NCI-H774 (cell line): Measurements from ENCODE around the gene RECK.

ENCODE experiments used
- DNase-seq: peaks from one replicate; lab custom pipeline; 2025; lab: John Stamatoyannopoulos, UW

The RECK gene

DNA sequence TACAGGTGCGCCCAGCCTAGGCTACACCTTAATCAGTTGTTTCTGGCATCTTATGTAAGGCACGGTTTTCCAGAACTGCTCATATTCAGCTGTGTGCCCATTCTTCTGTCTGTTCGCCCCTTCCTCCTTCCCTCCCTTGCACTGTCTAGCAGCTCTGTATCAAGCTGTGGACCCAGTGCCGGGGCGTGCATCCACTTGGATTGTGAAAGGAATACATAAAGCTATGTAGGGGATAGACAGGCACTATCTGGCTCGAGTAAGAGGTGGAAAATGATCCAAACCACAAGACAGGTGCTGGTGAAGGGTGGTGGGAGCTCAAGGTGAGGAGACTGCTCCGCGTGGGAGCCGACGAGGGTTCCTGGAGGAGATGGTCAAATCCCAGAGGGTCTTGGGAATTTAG lies 101.8 kb downstream of the RECK start:
- no peak for DNase-seq

DNA sequence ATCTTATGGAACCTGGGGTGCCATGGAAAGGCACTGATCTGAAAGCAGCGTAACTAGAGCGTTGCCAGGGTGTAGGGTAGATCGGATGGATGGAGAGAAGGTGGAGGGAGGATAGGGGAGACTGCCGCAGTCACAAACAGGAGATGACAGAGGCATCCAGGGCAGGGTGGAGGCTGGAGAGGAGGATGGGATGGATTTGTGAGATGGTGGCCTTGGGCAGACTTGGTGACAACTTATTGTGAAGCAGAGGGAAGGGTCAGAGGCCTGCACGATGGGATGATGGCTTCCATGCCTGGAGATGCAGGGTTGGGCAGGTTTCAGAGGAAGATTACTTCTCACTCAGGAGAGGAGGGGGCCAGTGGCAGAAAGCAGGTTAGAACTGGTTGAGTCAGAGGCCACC lies 102.2 kb downstream of the RECK start:
- no peak for DNase-seq

DNA sequence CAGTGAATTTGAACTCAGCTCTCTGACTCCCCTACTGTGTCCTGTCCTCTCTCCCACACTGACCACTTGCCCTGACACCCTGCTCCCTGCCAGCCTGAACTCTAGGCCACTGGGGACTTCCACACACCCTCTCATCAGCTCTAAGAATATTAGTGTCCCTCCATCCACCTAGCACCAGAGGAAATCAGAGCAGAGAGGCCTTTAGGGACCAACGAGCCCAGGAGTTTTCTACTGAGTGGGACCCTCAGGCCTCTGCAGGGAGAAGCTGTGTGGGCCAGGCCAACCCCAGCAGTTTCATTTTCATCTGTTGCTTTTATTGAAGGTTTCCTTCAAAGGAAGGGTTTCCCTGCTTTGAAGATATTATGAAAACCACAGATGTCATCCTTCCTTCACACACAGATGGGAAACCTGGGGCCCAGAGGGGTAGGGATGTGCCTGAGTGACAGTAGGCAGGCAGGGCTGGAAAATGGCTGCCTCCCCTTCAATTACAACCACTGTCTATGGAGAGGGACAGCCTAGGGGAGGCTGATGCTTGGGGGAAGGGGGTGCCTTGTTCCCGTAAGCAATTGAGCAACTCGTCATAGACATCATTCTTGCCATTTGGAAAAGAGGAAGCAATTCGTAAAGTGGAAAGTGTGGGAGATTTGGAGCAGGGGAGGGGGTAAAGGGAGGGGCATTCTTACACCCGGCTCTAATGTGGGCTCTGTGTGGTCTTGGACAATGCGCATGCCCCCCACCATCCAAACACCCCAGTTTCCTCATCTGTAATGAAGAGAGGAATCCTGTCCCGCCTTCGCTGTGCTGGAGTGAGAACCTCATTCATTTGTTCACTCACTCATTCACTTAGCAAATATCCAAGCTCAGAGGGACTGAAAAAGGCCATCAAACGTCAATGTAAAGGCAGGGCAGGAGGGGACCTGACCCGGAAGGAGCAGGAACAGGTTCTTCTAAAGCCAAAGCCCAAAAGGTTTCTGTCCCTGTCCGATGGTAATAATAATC lies 103.7 kb downstream of the RECK start:
- no peak for DNase-seq

DNA sequence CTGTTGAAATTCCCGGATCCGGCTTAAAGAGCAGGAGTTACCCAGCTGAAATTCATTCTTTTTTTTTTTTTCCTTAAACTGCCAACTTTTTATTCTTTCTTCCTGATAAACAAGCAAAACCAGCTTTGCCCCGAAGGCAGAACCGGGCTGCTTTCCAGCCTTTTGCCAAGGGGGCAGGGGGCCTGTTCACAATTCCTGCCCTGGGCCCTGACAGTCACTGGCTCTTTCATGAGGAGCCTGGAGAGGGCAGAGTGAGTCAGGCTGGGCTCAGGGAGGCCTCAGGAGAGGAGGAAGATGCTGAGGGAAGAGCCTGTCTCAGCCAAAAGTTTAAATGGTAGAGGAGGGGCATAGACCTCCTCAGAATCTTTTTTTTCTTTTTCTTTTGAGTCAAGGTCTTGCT lies 104.6 kb downstream of the RECK start:
- DNase-seq = no peak

DNA sequence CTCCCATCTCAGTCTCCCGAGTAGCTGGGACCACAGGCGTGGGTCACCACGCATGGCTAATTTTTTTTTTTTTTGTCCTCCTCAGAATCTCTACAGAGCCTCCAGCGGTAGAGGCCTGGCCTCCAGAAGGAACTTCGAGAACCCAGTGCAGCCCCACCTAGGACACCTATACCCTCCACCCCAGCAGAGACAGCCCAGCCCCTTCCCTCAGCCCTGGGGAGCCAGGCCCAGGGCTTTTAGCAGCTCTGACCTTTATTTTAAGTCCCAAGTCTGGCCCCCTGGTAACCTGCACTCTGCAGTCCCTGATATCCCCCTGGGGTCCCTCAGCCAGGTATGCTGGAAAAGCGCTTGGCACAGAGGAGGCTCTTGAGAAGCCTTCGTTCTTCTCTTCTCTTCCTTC lies 105.0 kb downstream of the RECK start:
- no peak for DNase-seq

DNA sequence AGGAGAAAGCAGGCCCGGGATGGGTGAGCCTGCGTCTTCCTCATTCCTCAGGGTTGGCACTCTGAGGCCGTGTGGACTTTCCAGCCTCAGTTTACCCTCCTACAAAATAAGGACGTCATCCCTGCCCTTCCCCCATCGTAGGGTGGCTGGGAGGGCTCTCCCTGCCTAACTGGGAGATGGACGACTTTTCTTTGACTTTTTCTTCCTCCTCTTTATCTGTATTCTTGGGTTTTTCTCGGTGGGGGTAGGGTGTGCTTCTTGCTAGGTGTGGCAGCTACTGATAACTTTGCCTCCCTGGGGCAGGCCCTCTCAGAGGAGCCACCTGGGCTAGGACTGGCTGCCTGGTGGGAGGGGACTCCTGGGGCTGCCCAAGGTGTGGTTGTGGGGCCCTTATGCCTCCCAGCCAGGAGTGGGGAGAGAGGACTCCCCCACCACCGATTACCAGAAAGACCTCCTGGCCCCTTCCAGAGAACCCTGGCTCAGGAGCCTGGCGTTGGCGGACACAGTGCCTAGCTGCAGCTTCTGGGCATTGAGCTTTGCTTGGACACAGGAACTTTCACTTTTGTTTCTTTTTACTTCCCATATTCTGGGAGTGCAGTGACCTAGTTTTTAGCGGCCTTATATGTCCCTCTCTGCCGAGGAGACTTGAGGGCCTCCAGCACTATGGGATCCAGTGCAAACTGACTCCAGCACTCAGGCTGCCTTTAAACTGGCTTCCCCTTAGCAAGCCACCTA lies 106.0 kb downstream of the RECK start:
- DNase-seq = no peak

DNA sequence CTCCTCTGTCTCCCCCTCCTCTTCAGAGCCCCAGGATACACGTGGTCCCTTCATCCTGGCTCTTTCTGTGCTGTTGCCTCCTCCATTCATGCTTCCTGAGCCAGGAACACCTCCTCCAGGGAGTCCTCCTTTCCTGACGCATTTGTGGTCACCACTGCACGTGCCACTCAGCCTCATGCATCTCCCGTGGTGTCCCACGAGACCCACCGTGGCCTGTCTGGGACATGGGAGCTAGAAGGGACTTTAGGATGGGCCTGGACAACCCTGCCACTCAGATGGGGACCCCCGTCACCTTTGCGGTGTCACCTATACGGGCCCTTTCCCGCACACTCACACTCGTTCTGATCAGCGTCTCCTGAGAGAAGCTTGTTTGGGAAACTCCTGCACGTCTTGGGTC lies 106.5 kb downstream of the RECK start:
- no peak for DNase-seq

DNA sequence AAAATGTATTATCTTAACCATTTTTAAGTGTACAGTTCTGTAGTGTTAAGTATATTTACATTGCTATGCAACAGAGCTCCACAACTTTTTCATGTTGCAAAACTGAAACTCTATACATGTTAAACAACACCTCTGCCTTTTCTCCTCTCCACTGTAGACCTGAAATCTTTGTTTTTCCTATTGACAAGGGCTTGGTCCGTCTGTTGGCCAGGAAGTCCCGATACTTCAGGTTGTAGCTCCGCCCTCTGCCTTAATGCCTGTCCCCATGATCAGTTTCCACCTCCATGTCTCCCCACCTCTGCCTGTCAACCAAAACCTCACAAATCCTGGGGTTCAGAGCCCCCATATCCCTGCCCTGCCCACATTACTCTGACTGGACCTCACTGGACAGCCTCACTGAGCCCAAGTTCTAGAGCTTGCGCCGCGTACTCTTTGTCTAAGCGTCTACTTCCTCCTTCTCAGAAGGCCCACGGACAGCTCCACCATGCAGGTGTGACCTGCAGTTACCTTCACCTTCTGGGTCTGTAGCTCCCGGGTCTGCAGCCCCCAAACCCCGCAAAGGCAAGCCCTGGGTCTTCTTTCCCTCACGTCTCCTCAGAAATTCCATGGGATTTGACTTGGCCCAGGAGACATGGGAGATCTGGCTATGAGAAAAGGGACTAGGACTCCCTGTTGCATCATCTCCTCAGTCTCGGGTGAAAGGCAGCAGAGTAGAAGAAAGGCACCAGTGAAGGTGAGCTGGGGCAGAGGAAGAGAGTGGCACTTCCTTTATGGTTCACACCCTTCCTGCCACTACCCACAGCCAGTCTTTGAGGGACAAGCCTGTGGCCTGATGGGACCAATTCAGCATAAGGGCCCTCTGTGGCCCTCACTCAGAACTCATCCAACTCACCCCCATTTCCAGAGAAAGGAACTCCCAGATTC lies 107.9 kb downstream of the RECK start:
- DNase-seq = no peak

DNA sequence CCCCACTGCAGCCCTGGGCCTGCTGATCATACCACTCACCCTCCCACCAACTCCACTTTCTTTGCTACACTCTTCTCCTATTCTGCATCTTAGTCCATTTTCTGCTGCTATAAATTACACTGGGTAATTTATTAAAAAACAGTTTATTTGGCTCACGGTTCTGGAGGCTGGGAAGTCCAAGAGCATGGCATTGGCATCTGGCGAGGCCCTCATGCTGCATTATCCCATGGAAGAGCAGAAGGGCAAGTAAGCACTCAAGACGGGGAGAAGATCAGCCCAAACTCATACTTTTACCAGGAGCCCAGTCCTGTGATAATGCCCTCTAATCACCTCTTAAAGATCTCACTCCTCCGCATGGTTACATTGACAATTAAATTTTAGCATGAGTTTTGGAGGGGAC lies 109.3 kb downstream of the RECK start:
- no peak for DNase-seq

DNA sequence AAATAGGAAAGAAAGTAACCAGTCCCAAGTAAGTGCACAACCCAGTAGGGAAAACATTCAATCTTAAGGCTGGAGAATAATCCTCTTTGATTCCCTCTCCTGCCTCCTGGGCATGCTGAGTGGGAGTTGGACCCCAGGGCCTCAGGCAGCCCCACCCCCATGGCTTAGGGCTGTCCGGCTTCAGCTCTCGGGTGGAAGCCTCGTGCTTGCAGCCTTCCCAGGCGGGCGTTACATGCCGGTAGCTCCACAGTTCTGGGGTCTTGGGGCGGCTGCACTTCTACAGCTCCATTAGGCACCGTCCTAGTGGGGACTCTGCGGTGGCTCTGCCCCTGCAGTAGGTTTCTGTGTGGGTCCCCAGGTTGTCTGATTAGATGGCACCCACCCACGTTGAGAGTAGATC lies 109.9 kb downstream of the RECK start:
- no peak for DNase-seq

DNA sequence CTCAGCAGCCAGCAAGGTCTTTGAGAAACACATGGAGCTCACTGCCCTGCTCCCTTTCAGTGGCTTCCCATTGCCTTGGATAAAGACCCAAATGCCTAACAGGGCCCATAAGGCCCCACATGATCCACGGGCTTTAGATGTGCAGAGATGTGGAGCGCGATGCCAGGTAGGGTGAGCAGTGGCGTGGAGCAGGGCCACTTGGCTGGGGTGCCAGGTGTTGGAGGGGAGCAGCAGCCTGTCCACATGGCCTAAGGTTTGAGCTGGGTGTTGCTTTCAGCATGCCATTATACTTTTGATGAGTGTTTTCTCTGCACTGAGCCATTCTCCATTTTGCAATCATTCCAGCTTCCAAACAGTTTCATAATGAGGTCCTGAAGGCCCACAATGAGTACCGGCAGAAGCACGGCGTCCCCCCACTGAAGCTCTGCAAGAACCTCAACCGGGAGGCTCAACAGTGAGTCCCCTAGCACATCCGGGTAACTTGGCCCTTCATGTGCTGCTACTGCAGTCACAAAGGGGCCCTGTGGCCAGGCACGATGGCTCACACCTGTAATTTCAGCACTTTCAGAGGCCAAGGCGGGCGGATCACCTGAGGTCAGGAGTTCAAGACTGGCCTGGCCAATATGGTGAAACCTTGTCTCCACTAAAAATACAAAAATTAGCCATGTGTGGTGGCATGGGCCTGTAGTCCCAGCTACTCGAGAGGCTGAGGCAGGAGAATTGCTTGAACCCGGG lies 110.9 kb downstream of the RECK start:
- DNase-seq = no peak

DNA sequence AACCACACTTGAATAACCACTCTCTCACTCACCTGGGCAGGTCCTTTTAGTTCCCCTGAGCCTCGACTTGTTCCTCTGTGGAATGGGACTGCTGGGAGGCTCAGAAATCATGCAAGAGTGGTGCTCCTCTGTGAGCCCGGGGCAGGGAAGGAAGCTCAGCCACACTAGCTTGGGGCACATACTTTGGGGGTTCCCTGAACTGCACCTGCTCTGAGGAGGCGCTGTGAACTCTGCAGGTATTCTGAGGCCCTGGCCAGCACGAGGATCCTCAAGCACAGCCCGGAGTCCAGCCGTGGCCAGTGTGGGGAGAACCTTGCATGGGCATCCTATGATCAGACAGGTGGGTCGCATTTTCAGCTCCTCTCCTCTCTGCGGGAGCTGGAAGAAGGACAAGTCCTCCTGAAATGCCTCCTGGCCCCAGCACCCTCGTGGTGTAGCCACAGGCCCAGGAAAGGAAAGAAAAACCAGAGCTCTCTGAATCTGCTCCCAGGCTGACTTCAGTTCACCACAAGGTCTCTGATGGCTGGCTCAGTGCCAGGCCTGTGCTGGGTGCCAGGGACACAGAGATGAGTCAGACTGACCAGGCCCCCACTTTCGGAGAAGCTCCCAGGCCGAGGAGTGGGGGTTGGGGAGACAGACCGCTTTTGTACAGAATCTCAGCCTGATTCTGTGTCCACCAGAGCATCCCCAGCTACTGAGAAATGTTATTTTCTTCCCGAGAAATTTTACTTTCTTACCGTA lies 111.8 kb downstream of the RECK start:
- no peak for DNase-seq

DNA sequence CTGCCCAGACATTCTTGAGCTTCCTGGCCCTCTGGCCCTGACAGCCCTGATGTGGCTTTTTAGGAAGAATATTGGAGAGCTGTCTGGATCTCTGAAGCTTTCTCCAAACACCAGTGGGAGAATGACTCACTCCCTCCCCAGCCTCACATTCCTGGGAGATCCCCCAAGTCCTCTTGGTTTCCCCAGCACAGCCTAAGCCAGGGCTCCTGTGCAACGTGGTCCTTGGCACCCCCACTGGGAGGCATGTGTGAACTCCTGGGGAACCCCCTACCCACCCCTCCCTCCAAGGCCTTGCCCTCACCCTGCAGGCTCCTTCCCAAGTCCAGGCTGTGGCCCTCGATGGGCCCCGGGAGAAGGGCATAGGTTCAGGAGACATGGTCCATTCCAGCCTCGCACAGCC lies 112.5 kb downstream of the RECK start:
- DNase-seq = no peak

DNA sequence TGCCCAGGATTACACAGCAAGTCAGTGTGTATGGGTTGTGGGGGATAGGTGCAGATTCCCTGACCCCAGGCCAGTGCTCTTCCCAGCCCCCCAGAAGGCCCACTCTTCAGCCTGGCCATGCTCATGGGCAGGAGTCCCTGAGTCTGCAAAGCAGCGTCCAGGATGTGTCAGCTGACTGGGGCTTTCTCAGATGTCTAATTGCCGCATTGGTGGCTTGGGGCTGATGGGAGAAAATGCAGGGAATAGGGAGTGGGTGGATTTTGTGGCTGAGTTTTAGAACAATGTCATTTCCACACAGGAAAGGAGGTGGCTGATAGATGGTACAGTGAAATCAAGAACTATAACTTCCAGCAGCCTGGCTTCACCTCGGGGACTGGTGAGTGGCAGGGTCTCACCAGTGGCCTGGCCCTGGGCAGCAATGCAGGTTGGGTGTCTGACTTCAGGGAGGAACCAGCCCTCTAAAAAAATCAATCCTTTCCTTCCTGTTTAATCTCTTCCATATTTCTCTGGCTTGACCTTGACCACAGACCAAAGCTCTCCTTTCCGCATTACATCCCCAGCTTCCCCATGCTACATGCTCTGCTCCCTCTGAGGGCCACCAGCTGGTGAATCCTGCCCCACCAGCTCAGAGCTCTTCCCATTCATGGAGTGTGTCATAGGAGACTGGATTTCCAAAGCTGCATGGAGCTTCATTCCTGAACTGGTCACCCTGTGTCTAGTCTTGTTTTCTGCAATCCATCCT lies 114.0 kb downstream of the RECK start:
- DNase-seq = no peak

DNA sequence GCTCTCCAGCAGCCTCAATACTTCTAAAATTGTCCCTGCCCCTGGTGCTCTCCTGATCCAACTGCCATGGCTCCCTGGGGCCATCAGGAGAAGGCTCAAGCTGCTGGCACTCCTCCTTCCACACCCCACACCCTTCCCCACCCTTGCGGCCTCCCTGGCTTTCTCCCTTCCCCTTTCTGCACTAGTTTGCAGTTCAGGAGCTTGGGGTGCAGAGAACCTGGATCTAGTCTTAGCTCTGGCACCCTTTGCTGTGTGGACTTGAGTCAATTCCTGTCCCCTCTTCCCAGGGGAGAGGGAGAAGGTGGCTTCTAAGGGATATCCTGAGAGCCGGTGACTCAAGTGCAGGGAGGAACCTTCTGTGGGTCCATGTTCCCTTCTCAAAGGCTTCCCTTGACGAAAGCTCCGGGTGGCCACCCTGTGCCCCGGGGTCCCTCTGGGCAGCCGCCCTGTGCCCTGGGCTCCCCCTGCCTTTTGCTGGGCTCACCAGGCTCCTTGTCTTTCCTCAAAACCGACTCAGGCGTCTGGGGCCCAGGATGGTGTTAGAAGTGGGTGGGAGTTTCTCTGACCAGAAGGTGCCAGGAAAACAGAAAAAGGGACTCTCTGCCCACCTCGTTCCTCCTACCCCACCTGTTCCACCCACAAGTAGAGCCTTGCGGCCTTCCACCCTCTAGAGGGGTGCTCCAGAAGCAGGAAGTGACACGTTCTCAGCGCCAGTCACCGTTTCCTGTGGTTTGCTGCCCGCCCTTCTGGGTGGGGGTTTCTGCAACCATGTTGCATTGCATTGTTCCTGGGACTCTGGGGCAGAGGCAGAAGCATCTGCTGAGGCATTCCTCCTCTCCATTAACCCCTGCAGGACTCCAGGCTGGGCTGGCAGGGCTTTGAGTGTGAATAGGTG lies 114.8 kb downstream of the RECK start:
- DNase-seq = no peak

DNA sequence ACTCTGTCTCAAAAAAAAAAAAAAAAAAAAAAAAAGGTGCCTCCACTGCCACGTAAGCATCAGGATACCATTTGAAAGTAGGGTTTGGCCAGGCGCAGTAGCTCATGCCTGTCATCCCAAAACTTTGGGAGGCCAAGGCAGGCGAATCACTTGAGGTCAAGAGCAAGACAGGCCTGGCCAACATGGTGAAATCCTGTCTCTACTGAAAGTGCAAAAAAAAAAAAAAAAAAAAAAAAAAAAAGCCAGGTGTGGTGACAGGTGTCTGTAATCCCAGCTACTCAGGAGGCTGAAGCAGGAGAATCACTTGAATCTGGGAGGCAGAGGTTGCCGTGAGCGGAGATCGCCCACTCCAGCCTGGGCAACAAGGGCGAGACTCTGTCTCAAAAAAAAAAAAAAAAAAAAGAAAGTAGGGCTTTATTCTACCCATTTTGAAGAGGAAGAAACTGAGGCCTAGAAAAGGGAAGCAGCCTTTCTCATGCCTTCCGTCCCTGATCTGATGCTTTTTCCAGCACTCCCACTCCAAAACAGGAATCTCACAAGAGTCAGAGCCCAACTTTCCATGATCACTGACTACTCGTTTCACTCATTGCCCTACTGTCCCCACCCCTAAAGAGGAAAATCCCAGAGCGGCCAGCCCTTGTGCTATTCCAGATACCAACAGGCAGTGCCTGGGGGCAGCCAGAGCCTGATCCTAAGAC lies 116.2 kb downstream of the RECK start:
- no peak for DNase-seq

DNA sequence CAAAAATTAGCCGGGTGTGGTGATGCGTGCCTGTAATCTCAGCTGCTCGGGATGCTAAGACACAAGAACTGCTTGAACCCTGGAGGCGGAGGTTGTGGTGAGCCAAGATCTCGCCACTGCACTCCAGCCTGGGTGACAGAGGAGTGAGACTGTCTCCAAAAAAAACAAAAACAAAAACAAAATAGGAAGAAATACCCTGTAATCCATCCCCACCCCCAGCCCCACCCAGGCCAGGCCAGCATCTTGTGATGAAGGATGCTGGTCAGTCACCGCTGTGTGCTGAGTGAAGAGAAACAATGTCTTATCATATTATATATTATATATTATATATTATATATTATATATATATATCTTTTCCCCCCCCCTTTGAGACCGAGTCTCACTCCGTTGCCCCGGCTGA lies 117.0 kb downstream of the RECK start:
- no peak for DNase-seq

DNA sequence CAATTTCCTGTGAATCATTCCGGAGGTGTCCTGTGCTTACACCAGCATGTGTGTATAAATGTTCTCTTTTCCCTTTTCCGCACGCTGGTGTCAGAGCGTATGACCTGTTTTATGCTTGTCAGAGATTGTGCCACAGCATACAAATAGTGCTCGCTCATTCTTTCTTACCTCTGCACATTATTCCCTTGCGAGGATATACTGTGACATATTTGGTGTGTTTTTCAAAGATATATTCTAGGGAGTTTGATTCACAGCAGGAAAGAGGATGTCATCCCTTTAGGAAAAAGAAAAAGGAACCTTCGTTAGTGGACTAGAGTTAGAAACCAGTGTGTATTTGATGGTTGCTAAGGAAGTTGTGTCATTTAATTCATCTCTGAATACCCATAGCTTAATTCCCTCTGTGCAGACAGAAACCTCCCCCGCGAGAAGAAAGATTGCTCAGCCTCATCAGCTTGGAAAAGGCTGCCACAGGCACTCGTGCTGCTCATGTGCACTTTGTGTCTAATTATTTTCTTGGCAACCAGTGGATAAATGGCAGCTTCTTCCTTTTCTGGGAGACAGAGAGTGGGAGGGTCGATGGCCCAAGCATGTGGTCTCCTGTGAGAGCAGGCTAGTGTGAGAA lies 117.7 kb downstream of the RECK start:
- no peak for DNase-seq
